Ishikawa (cell line): ENCODE results near the gene CRLF1.

Experiments used
- CEBPB ChIP-seq: IDR thresholded peaks from 2 replicates; pipeline ENCODE4 v1.6.1; 2012
- CREB1 ChIP-seq: IDR thresholded peaks from 2 replicates; pipeline ENCODE4 v1.6.1; 2012; ENCODE audit warnings: low read depth
- EGR1 ChIP-seq: IDR thresholded peaks from 2 replicates; pipeline ENCODE4 v1.6.1; 2012
- EP300 ChIP-seq: IDR thresholded peaks from 2 replicates; pipeline ENCODE4 v1.6.1; 2012; ENCODE audit warnings: borderline replicate concordance
- FOXM1 ChIP-seq: IDR thresholded peaks from 2 replicates; pipeline ENCODE4 v1.6.1; 2012; ENCODE audit warnings: low read depth, borderline replicate concordance
- MAX ChIP-seq: IDR thresholded peaks from 2 replicates; pipeline ENCODE4 v1.6.1; 2012
- NFIC ChIP-seq: IDR thresholded peaks from 2 replicates; pipeline ENCODE4 v1.6.1; 2012
- RAD21 ChIP-seq: IDR thresholded peaks from 2 replicates; pipeline ENCODE4 v1.6.1; 2012; ENCODE audit warnings: low read depth
- REST ChIP-seq: IDR thresholded peaks from 2 replicates; pipeline ENCODE4 v1.6.1; 2012; ENCODE audit warnings: low read depth, mild to moderate bottlenecking
- TAF1 ChIP-seq: IDR thresholded peaks from 2 replicates; pipeline ENCODE4 v1.6.1; 2012; ENCODE audit warnings: low read depth, mild to moderate bottlenecking
- TCF12 ChIP-seq: IDR thresholded peaks from 2 replicates; pipeline ENCODE4 v1.6.1; 2012; ENCODE audit warnings: low read depth
- TEAD4 ChIP-seq: IDR thresholded peaks from 2 replicates; pipeline ENCODE4 v1.6.1; 2012
- USF1 ChIP-seq: IDR thresholded peaks from 2 replicates; pipeline ENCODE4 v1.6.1; 2012
- YY1 ChIP-seq: IDR thresholded peaks from 2 replicates; pipeline ENCODE4 v1.6.1; 2012; ENCODE audit warnings: low read depth
- ZBTB7A ChIP-seq: IDR thresholded peaks from 2 replicates; pipeline ENCODE4 v1.6.1; 2012; ENCODE audit warnings: low read depth

Gene CRLF1

GRCh38 chr19:18651300-18651699, 44.7 kb upstream of the CRLF1 start:
- TF ChIP-seq NFIC, result no peak
- no peak for TF ChIP-seq REST

- no peak for TF ChIP-seq CREB1
- no peak for TF ChIP-seq TCF12
- no peak for TF ChIP-seq REST
- TF ChIP-seq YY1, result no peak
- no peak for TF ChIP-seq TEAD4
- TF ChIP-seq NFIC, result no peak
- TF ChIP-seq EGR1, result no peak
Measured at GRCh38 chr19:18650468-18651041, 44.0 kb upstream of the CRLF1 start.

- TF ChIP-seq MAX, result no peak
- no peak for TF ChIP-seq EP300
- no peak for TF ChIP-seq CEBPB
- no peak for TF ChIP-seq RAD21
- no peak for TF ChIP-seq REST
- no peak for TF ChIP-seq TAF1
- TF ChIP-seq NFIC, result no peak
- no peak for TF ChIP-seq YY1
- no peak for TF ChIP-seq CREB1
- no peak for TF ChIP-seq ZBTB7A
- TF ChIP-seq EGR1, result no peak
- TF ChIP-seq FOXM1, result no peak
- TF ChIP-seq TCF12, result no peak
- no peak for TF ChIP-seq USF1
- no peak for TF ChIP-seq TEAD4
Measured at GRCh38 chr19:18650021-18650390, 43.4 kb upstream of the CRLF1 start.

- TF ChIP-seq TEAD4 (no peak), YY1 (no peak), MAX (no peak), EGR1 (no peak), USF1 (no peak), CEBPB (no peak), TAF1 (no peak), FOXM1 (no peak), CREB1 (no peak), REST (no peak), RAD21 (no peak)
Measured at GRCh38 chr19:18649371-18650020, 42.9 kb upstream of the CRLF1 start.
